Panc1 (cell line): ENCODE results near the gene FAM47B. TPM values are rescaled to one million over a fixed set of nuclear protein-coding genes. Genes with fewer than 3 reads are reported as not detected.

ENCODE experiments used
- ATAC-seq: fragments of 200-7000 bp; cut with Tn5 transposase; 2 replicates; pipeline ENCODE4 v1.9.1; 2020; ENCODE audit warnings: mild to moderate bottlenecking, moderate library complexity
- BruUV-seq: library from RNA; stranded (reverse); fragments of 400-500 nt; replicated peaks from 2 replicates; lab custom pipeline; 2021; lab: Mats Ljungman, UMichigan
- CTCF ChIA-PET: fragments of 300-600 bp; sonication (Branson Sonifier 250); formaldehyde crosslinking; loops from one replicate; lab custom pipeline; 2022; ENCODE audit warnings: antibody characterized with exemption; lab: Charles Lee
- POLR2A ChIA-PET: fragments of 300-600 bp; sonication (Branson Sonifier 250); formaldehyde crosslinking; loops from one replicate; lab custom pipeline; 2022; ENCODE audit warnings: antibody characterized with exemption; lab: Charles Lee
- DNase-seq: peaks from one replicate; pipeline ENCODE4 v3.0.0-alpha.2; 2010; ENCODE audit warnings: low read depth, low spot score
- H3K27ac ChIP-seq: 2 replicates; pipeline ENCODE4 v1.5.1; 2011; ENCODE audit warnings: mild to moderate bottlenecking, low read length, inconsistent platforms
- H3K27me3 ChIP-seq: fragments of 200-500 bp; sonication (Bioruptor generic); 2 replicates; pipeline ENCODE4 v1.6.0; 2014; ENCODE audit warnings: low read length, inconsistent platforms; ENCODE audit not compliant: control insufficient read depth, insufficient read depth
- H3K36me3 ChIP-seq: fragments of 200-500 bp; sonication (Bioruptor generic); 2 replicates; pipeline ENCODE4 v1.5.1; 2014; ENCODE audit warnings: inconsistent platforms, mild to moderate bottlenecking, low read length, moderate library complexity; ENCODE audit not compliant: control insufficient read depth, insufficient read depth
- H3K4me1 ChIP-seq: 2 replicates; pipeline ENCODE4 v1.5.1; 2011; ENCODE audit warnings: inconsistent platforms, mild to moderate bottlenecking, low read length, moderate library complexity; ENCODE audit not compliant: control insufficient read depth, insufficient read depth
- H3K4me3 ChIP-seq, 2 experiments: 2 replicates each; pipeline ENCODE4 v1.5.1; 2011 to 2012; ENCODE audit warnings: low read depth in 2 of 2, low read length in 2 of 2, mild to moderate bottlenecking in 2 of 2, inconsistent platforms in 1 of 2, moderate library complexity in 1 of 2
- H3K9me3 ChIP-seq: fragments of 200-500 bp; sonication (Bioruptor generic); 2 replicates; pipeline ENCODE4 v1.5.1; 2014; ENCODE audit warnings: low read depth, mild to moderate bottlenecking, inconsistent platforms, low read length, moderate library complexity; ENCODE audit not compliant: control insufficient read depth, insufficient read depth
- CTCF ChIP-seq: fragments of 450-650 bp; IDR thresholded peaks from 2 replicates; pipeline ENCODE4 v1.5.1; 2017; ENCODE audit warnings: mild to moderate bottlenecking
- POLR2AphosphoS5 ChIP-seq: IDR thresholded peaks from 2 replicates; pipeline ENCODE4 v1.6.1; 2012; ENCODE audit warnings: mild to moderate bottlenecking, low read depth, low read length, moderate library complexity
- REST ChIP-seq, 2 experiments: IDR thresholded peaks; 2 replicates each; pipeline ENCODE4 v1.6.1; 2011 to 2012; ENCODE audit warnings: low read depth in 2 of 2, control low read depth in 1 of 2, low read length in 1 of 2, mild to moderate bottlenecking in 1 of 2, moderate library complexity in 1 of 2; ENCODE audit not compliant: insufficient read depth in 1 of 2
- SIN3A ChIP-seq: IDR thresholded peaks from 2 replicates; pipeline ENCODE4 v1.6.1; 2012; ENCODE audit warnings: low read depth, mild to moderate bottlenecking, low read length, moderate library complexity, borderline replicate concordance; ENCODE audit not compliant: insufficient read depth
- TCF7L2 ChIP-seq: IDR thresholded peaks from 2 replicates; pipeline ENCODE4 v1.6.1; 2011; ENCODE audit warnings: mild to moderate bottlenecking, low read depth, low read length, inconsistent platforms
- in situ Hi-C: cut with HindIII; loops from 2 replicates; pipeline ENCODE4 v1.10.0; 2016; ENCODE audit warnings: low sequenced_read_pairs, low pct_unique_long_range_greater_than_20kb
- intact Hi-C: fragments of 100-400 bp; cut with micrococcal nuclease; formaldehyde crosslinking; loops from one replicate; pipeline ENCODE4 v1.10.0; 2022; ENCODE audit not compliant: unreplicated experiment
- total RNA-seq: library from RNA; stranded (reverse); gene quantifications from one replicate; pipeline ENCODE4 v1.2.1, GENCODE V29; 2021; ENCODE audit not compliant: unreplicated experiment

The FAM47B gene
- total RNA-seq, 1 experiment from 2014 or later: not detected

- Histone ChIP-seq H3K9me3 (no peaks in the 10 kb centered on the region), H3K27ac (no peak overlapping the region), H3K36me3 (no peaks in the 10 kb centered on the region), H3K4me3 (no peak overlapping the region), H3K27me3 (no peaks in the 10 kb centered on the region), H3K4me1 (no peaks in the 10 kb centered on the region)
- TF ChIP-seq TCF7L2 (no peak), REST (IDR thresholded peaks at IDR 0.05; ENCODE audit: insufficient read depth in 1 of 2, low read depth in 2 of 2, low read length in 1 of 2) (no peak), POLR2AphosphoS5 (no peak), SIN3A (no peak), CTCF (no peak)
- ChIA-PET POLR2A (no interaction called here), CTCF (no interaction called here)
- intact Hi-C loops: no loop called here
- in situ Hi-C loops: no loop called here
- ATAC-seq (no peak), DNase-seq (no peak)
- BruUV-seq: no TSS peak
These were observed 27.0 kb upstream of the FAM47B start for GRCh38 chrX:34915463-34916225.

- POLR2A ChIA-PET: no interaction called here
- BruUV-seq: no TSS peak
- Histone ChIP-seq H3K4me1 (no peaks in the 10 kb centered on the region), H3K36me3 (no peaks in the 10 kb centered on the region), H3K27me3 (no peaks in the 10 kb centered on the region), H3K4me3 (no peak overlapping the region), H3K27ac (no peak overlapping the region), H3K9me3 (no peaks in the 10 kb centered on the region)
- in situ Hi-C loops: no loop called here
- CTCF ChIA-PET: no interaction called here
- no peak for ATAC-seq
- DNase-seq: no peak
- intact Hi-C loops: no loop called here
- TF ChIP-seq REST (IDR thresholded peaks at IDR 0.05; ENCODE audit: insufficient read depth in 1 of 2, low read depth in 2 of 2, low read length in 1 of 2) (no peak), CTCF (no peak), TCF7L2 (no peak), POLR2AphosphoS5 (no peak), SIN3A (no peak)
These were observed 25.4 kb upstream of the FAM47B start for GRCh38 chrX:34917146-34917545.
